Activated CD4-positive, alpha-beta T cell treated with anti-CD3 and anti-CD28 coated beads, Interleukin-2, amount 10 ng/mL, durations not matched to agents 7 days and 5 days (primary cell): ENCODE results near the gene FGF1. TPM values are rescaled to one million over a fixed set of nuclear protein-coding genes. Genes with fewer than 3 reads are reported as not detected.

Source experiments
- CTCF ChIA-PET: fragments of 350-600 bp; sonication (Branson Sonifier 250); formaldehyde crosslinking; loops from one replicate; lab custom pipeline; 2021; ENCODE audit warnings: antibody characterized with exemption; lab: Charles Lee
- POLR2A ChIA-PET: fragments of 350-600 bp; sonication (Branson Sonifier 250); formaldehyde crosslinking; loops from one replicate; lab custom pipeline; 2021; ENCODE audit warnings: antibody characterized with exemption; lab: Charles Lee
- DNase-seq: peaks from one replicate; pipeline ENCODE4 v3.0.0-alpha.2; 2020
- H3K27ac Mint-ChIP-seq: one replicate; pipeline ENCODE4 v1.8.0; 2021; ENCODE audit warnings: mild to moderate bottlenecking, moderate library complexity, mixed read lengths
- H3K27me3 Mint-ChIP-seq: one replicate; pipeline ENCODE4 v1.8.0; 2021; ENCODE audit warnings: mixed read lengths
- H3K36me3 Mint-ChIP-seq: one replicate; pipeline ENCODE4 v1.8.0; 2021; ENCODE audit warnings: low read depth, mixed read lengths
- H3K4me1 Mint-ChIP-seq: one replicate; pipeline ENCODE4 v1.8.0; 2021; ENCODE audit warnings: mixed read lengths
- H3K4me3 Mint-ChIP-seq: one replicate; pipeline ENCODE4 v1.8.0; 2021; ENCODE audit warnings: mild to moderate bottlenecking, moderate library complexity, mixed read lengths
- H3K9me3 Mint-ChIP-seq: one replicate; pipeline ENCODE4 v1.8.0; 2021; ENCODE audit warnings: mixed read lengths
- total RNA-seq, 2 experiments: library from RNA; stranded (reverse); gene quantifications; one replicate each; pipeline ENCODE4 v1.2.3, GENCODE V29; 2021

FGF1 gene
- total RNA-seq, 2 experiments from 2014 or later = not detected

DNA sequence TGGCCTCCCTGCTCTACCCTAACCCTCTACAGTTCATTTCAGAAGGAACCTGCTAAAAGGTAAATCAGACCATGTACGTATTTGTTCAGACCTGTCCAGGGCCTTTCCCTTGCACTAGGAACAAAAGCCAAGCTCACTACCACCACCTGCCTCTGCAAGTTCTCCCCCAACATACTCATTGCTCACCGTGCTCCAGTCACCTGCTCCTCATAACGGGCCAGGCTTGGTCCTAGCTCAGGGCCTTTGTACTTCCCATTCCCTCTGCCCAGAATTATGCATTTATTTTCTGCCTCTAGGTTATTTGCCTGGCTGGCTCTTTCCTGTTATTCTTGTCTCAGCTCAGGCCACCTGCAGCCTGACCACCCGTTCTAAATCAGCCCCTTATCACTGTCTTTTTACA lies 4.8 kb upstream of the FGF1 start:
- Mint-ChIP-seq H3K27me3 (peaks cover 6% of the 10 kb centered on the region), H3K27ac (no peak overlapping the region), H3K4me3 (no peak overlapping the region), H3K4me1 (no peaks in the 10 kb centered on the region), H3K9me3 (no peaks in the 10 kb centered on the region), H3K36me3 (no peaks in the 10 kb centered on the region)
- ChIA-PET CTCF (no interaction called here), POLR2A (no interaction called here)
- no peak for DNase-seq

DNA sequence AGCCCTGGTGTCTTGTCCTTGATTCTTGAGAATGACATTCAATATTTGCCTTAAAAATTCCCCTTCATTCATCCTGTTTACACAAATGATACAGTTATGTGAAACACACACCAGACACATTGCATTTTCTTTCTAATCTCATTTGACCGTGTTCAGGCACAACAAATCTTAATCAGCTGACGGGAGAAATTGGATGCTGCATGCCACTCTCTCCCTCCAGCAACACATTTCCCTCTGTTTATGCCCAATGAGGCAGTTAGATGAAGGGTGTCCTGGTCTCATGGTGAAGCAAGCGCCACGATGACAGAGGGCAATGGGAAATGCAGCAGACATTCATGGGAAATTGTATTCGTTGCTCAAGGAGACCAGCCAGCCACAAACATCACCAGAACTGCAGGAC lies 3.2 kb upstream of the FGF1 start:
- POLR2A ChIA-PET = no interaction called here
- Mint-ChIP-seq H3K27ac (no peak overlapping the region), H3K36me3 (no peaks in the 10 kb centered on the region), H3K27me3 (peaks cover 6% of the 10 kb centered on the region), H3K9me3 (no peaks in the 10 kb centered on the region), H3K4me1 (no peaks in the 10 kb centered on the region), H3K4me3 (no peak overlapping the region)
- CTCF ChIA-PET = interaction anchor here (0.6 kb wide), 1 partner anchor 120 kb away, joined by 3 read pairs; no protein-coding TSS in a partner anchor
- no peak for DNase-seq

DNA sequence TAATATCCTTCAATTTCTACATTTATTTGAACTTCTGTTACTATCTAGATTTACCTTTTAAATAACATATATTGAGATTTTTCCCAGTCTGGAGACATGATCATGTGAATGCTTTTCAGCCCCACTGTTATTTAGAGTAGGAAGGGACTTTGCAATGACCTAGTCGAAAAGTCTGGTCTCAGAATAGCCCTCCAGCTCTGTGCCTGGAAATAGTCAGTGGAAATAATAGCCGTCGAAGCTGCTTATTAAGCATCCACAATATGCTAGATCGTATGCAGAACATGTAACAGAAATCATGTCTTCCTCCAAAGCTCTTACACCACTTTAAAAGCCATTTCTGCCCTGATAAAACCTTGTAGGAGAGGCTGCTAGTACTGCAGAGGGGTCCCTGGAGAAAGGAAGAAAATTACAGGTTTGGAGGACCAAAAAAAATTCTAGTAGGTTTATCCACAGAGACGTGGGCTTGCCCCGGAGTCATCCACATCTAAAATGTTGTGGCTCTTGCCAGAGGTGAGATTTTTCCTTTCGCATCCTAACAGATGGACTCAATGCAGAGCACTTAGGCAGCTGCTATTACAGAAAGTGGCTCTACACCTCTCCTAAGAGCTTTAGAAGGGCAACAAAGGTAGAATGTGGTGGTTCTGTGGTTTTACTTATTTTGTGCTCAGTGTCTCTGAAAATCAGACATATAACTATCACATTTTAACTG lies 2.5 kb upstream of the FGF1 start:
- DNase-seq = no peak
- H3K9me3 Mint-ChIP-seq = no peaks in the 10 kb centered on the region
- H3K27me3 Mint-ChIP-seq = peaks cover 6% of the 10 kb centered on the region
- no peaks in the 10 kb centered on the region for H3K36me3 Mint-ChIP-seq
- H3K4me3 Mint-ChIP-seq = no peak overlapping the region
- CTCF ChIA-PET = no interaction called here
- POLR2A ChIA-PET = no interaction called here
- H3K4me1 Mint-ChIP-seq = no peaks in the 10 kb centered on the region
- no peak overlapping the region for H3K27ac Mint-ChIP-seq

DNA sequence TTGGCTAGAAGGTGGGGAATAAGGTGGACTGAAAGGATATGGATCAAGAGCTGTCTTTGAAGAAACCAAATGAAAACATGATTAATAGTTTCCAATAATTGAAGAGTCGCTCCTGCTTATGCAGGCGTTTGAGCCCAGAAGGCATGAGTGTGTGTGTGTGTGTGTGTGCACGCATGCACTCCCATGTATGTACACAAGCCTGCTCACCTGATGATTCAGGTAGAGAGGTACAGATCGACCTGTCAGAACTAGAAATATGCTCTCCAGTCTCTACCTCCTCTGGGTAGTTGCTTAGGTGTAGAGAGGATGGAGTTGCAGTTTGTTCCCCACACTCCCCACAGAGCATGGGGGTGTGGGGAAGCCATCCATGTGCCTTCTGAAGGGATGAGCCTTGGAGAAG lies 1.1 kb upstream of the FGF1 start:
- ChIA-PET POLR2A (interaction anchor here (0.5 kb wide), 1 partner anchor 138 kb away, joined by 5 read pairs; no protein-coding TSS in a partner anchor), CTCF (interaction anchor here (1.2 kb wide), 1 partner anchor 11 kb away, joined by 6 read pairs; no protein-coding TSS in a partner anchor)
- no peaks in the 10 kb centered on the region for H3K36me3 Mint-ChIP-seq
- no peaks in the 10 kb centered on the region for H3K4me1 Mint-ChIP-seq
- no peak overlapping the region for H3K4me3 Mint-ChIP-seq
- H3K27ac Mint-ChIP-seq = no peak overlapping the region
- peaks cover 6% of the 10 kb centered on the region for H3K27me3 Mint-ChIP-seq
- H3K9me3 Mint-ChIP-seq = no peaks in the 10 kb centered on the region
- no peak for DNase-seq

DNA sequence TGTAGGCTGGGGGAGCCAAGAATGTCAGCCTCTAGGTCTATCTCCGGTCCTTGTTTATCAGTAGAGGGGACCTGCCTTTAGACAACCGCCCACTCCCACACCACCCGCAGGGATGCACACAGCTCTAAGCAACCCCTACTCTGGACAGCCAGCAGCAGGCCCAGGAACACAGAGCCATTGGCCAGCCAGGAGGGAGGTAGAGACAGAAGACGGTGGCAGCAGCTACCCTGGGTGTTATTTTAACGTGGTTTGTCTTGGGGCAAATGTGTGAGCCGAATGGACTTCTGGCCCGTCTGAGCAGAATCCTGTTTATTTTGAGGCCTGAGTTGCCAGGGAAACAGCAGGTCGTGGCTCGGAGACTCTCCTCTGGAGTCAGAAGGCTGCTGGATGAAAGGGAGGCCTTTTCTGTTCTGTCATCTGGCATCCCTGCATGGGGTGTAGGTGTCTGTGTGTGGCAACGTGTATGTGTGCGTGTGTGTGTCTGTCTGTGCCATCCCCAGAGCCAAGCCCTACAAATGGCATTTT lies 382 bp upstream of the FGF1 start:
- Mint-ChIP-seq H3K36me3 (no peaks in the 10 kb centered on the region), H3K27me3 (peaks cover 6% of the 10 kb centered on the region), H3K4me3 (no peak overlapping the region), H3K27ac (no peak overlapping the region), H3K9me3 (no peaks in the 10 kb centered on the region), H3K4me1 (no peaks in the 10 kb centered on the region)
- no peak for DNase-seq
- CTCF ChIA-PET = interaction anchor here (1.2 kb wide), 1 partner anchor 10 kb away, joined by 6 read pairs; no protein-coding TSS in a partner anchor
- POLR2A ChIA-PET = interaction anchor here (0.5 kb wide), 1 partner anchor 138 kb away, joined by 5 read pairs; no protein-coding TSS in a partner anchor

DNA sequence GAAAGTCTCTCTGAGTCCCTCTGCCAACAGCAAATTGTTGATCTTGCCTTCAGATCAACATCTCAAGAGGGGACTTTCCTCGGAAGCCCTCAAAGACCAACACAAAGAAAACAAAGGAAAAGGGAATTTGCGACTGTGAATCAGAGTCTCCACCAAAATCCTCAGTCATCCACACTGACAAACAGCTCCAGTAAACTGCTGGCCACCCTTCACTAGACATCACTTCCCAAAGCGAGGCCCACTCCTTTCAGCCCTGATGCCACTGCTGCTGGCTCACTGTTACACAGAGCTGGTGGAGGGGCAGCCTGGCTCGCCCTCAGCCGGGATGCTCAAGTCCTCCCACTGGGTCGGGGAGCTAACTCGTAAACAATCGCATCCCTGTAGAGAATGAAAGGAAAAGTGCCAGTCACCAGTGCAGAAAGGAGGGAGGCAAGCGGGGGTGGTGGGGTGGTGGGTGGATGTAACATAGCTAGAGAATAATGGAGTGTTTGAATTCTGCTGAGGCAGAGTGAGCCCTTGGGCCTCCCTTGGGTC lies 1.3 kb downstream of the FGF1 start:
- no peak for DNase-seq
- Mint-ChIP-seq H3K36me3 (no peaks in the 10 kb centered on the region), H3K4me1 (no peaks in the 10 kb centered on the region), H3K27ac (no peak overlapping the region), H3K9me3 (no peaks in the 10 kb centered on the region), H3K27me3 (peaks cover 7% of the 10 kb centered on the region), H3K4me3 (no peak overlapping the region)
- ChIA-PET CTCF (interaction anchor here (1.2 kb wide), 1 partner anchor 29 kb away, joined by 3 read pairs; no protein-coding TSS in a partner anchor), POLR2A (no interaction called here)

DNA sequence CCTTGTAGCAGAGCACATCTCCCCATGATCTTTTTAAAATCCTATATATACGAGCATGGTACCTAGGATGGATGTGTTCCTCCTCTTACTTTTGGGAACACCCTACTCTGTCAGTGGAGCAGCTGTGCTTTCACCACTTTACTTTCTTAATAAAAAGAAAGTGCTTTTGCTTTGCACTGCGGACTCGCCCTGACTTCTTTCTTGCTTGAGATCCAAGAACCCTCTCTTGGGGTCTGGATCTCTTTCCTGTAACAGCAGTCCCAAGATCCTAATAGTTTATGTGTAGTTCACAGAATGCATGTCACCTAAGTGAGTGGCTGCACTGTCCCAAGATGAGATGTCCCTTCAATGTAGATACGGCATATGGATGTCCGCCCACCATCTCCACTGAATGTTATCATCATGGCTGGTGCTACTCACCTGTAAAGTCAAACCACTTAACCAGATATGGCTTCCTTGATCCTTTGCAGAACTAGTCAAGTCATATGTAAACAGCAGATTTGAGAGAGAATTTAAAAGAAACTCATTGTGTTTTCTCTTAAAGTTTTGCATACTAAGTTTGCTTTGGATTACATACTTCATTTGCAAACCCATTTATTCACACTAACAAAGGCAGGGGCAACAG lies 1.9 kb downstream of the FGF1 start:
- no peaks in the 10 kb centered on the region for H3K9me3 Mint-ChIP-seq
- DNase-seq = no peak
- H3K27ac Mint-ChIP-seq = no peak overlapping the region
- H3K36me3 Mint-ChIP-seq = no peaks in the 10 kb centered on the region
- peaks cover 7% of the 10 kb centered on the region for H3K27me3 Mint-ChIP-seq
- no peak overlapping the region for H3K4me3 Mint-ChIP-seq
- no peaks in the 10 kb centered on the region for H3K4me1 Mint-ChIP-seq
- CTCF ChIA-PET = no interaction called here
- POLR2A ChIA-PET = no interaction called here

DNA sequence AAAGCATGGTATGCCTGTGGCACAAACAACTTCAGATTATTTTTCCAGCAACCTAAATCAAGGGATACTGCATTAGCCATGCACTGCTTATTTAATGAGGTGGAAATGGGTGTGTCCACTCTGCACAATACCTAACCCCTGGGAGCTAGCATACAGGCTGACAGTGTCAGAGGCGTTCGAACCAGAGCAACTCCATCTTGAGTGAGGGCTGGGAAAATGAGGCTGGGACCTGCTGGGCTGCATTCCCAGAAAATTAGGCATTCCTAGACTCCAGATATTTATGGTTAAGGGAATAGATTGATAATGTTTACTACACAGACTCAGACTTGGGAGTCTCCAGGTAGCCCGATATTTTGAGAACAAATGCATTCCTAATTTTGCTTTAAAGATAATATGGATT lies 2.8 kb downstream of the FGF1 start:
- no peaks in the 10 kb centered on the region for H3K4me1 Mint-ChIP-seq
- no peak overlapping the region for H3K4me3 Mint-ChIP-seq
- H3K9me3 Mint-ChIP-seq = no peaks in the 10 kb centered on the region
- peaks cover 7% of the 10 kb centered on the region for H3K27me3 Mint-ChIP-seq
- POLR2A ChIA-PET = no interaction called here
- no peak for DNase-seq
- CTCF ChIA-PET = no interaction called here
- no peaks in the 10 kb centered on the region for H3K36me3 Mint-ChIP-seq
- H3K27ac Mint-ChIP-seq = no peak overlapping the region

DNA sequence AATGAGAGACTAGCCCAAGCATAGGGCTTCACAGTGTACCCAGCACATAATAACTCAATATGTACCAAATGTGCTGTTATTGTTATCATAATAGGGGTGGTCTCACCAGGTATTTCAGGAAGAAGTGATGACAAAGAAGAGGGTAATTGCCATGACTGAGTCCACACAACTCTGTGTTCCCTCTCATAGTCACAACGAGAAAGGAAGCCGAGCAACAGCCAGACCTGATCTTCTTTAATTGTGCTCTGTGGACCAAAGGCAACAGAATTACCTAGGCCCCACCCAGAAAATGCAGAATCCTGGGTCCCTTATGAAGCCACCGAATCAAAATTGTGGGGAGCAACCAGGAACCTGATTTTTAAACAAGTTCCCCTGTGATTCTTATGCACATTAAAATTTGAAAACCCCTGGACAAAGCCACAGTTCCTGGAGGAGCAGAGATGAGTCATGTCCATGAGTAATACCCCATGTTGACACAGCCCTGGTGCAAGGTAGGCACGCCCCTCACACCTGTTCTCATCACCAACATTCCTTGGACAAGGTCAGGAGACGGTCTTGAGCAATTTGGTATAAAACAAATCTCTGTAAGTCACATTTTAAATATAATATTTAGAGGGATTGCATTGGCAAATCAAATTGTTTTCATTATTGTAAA lies 5.2 kb downstream of the FGF1 start:
- ChIA-PET POLR2A (no interaction called here), CTCF (no interaction called here)
- Mint-ChIP-seq H3K36me3 (no peaks in the 10 kb centered on the region), H3K4me1 (no peaks in the 10 kb centered on the region), H3K27ac (no peak overlapping the region), H3K27me3 (peaks cover 2% of the 10 kb centered on the region), H3K9me3 (no peaks in the 10 kb centered on the region), H3K4me3 (no peak overlapping the region)
- DNase-seq = no peak

DNA sequence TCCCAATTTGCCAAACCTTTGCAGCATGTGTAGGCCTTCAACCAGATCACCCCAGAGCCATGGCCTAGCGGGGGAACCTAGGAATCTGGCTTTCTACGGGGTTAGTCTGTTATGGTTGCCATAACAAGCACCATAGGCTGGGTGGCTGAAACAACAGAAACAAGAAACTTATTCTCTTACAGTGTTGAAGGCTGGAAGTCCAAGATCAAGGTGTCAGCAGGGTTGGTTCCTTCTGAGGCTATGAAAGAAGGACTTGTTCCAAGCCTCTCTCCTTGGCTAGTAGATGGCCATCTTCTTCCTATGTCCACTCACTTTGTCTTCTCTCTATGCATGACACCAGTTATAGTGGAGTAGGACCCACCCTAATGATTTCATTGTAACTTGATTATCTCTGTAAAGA lies 6.1 kb downstream of the FGF1 start:
- Mint-ChIP-seq H3K27me3 (peaks cover 2% of the 10 kb centered on the region), H3K27ac (no peak overlapping the region), H3K9me3 (no peaks in the 10 kb centered on the region), H3K36me3 (no peaks in the 10 kb centered on the region), H3K4me3 (no peak overlapping the region), H3K4me1 (no peaks in the 10 kb centered on the region)
- POLR2A ChIA-PET = no interaction called here
- CTCF ChIA-PET = no interaction called here
- DNase-seq = no peak

DNA sequence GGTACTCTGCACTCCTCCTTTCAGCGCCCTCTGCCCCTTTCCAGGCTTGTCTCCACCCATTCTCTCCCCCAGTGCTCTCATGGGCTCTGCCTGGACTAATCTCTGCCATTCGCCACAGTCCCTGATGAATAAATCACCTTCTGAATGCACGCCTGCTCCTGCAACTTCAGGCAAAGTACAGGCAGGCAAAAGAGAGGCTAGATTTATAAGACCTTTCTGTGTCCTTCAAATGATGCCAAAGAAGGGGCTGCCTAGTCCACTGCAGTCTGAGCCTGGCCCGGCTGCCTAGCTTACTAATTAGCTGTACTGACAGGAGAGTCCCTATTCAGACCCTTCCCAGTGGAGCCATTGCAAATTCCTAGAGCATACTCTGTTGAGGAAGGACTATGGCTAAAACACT lies 7.4 kb downstream of the FGF1 start:
- Mint-ChIP-seq H3K9me3 (no peaks in the 10 kb centered on the region), H3K4me1 (no peaks in the 10 kb centered on the region), H3K27me3 (peaks cover 2% of the 10 kb centered on the region), H3K36me3 (no peaks in the 10 kb centered on the region), H3K27ac (no peak overlapping the region), H3K4me3 (no peak overlapping the region)
- ChIA-PET POLR2A (no interaction called here), CTCF (interaction anchor here (0.5 kb wide), 1 partner anchor 861 kb away, joined by 6 read pairs; no protein-coding TSS in a partner anchor)
- no peak for DNase-seq

DNA sequence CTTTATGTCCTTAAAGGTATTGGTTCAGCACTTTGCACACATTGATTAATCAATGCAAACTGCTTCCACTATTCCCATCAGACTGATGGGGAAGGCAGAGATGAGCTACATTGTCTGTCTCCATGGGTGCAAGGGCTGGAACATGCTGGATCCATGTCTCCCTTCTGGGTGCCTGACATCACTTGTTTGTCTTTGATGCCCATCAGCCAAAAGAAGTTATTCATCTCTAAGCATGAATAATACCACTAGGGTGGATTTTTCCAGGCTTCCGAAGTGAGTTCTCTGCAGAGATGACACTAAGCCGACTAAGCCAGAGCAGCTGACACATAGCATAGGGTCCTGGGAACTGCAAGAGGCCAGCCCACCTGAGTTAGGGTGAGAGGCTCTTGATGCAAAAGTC lies 8.7 kb downstream of the FGF1 start:
- H3K9me3 Mint-ChIP-seq = no peaks in the 10 kb centered on the region
- H3K27ac Mint-ChIP-seq = no peak overlapping the region
- no peaks in the 10 kb centered on the region for H3K36me3 Mint-ChIP-seq
- no peaks in the 10 kb centered on the region for H3K4me1 Mint-ChIP-seq
- H3K27me3 Mint-ChIP-seq = peaks cover 2% of the 10 kb centered on the region
- ChIA-PET POLR2A (no interaction called here), CTCF (no interaction called here)
- DNase-seq = no peak
- no peak overlapping the region for H3K4me3 Mint-ChIP-seq

DNA sequence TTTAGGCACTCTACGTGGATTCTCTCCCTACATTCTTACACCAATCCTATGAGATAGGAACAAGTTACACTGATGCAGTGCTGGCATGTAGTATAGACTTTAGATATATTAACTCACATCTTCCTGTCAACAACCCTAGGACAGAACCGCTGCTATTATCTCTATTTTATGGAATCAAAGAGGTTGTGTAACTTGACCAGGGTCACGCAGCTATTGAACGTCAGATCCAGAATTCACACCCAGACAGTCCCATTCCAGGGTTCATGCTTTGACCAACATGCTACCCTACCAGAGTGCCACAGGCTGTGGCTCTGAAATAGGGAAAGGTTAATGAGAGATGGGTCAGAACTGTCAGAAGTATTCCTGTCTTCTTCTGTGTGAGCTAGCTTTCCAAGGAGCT lies 9.6 kb downstream of the FGF1 start:
- H3K27ac Mint-ChIP-seq = no peak overlapping the region
- H3K4me1 Mint-ChIP-seq = no peaks in the 10 kb centered on the region
- no peaks in the 10 kb centered on the region for H3K9me3 Mint-ChIP-seq
- ChIA-PET POLR2A (no interaction called here), CTCF (interaction anchor here (1.9 kb wide), 1 partner anchor 10 kb away, joined by 6 read pairs; no protein-coding TSS in a partner anchor)
- H3K4me3 Mint-ChIP-seq = no peak overlapping the region
- H3K27me3 Mint-ChIP-seq = peaks cover 2% of the 10 kb centered on the region
- no peak for DNase-seq
- H3K36me3 Mint-ChIP-seq = no peaks in the 10 kb centered on the region
